Stimulated activated CD8-positive, alpha-beta memory T cell treated with anti-CD3 and anti-CD28 coated beads, Interleukin-2, amount 100 ng/mL, for 48 hours (primary cell): Measurements from ENCODE around the gene KCNIP1.

Source experiments
- DNase-seq, 2 donors: peaks; one replicate each; pipeline ENCODE4 v3.0.0-alpha.2; 2020; ENCODE audit warnings: low read depth in 2 of 2

Gene KCNIP1

DNA sequence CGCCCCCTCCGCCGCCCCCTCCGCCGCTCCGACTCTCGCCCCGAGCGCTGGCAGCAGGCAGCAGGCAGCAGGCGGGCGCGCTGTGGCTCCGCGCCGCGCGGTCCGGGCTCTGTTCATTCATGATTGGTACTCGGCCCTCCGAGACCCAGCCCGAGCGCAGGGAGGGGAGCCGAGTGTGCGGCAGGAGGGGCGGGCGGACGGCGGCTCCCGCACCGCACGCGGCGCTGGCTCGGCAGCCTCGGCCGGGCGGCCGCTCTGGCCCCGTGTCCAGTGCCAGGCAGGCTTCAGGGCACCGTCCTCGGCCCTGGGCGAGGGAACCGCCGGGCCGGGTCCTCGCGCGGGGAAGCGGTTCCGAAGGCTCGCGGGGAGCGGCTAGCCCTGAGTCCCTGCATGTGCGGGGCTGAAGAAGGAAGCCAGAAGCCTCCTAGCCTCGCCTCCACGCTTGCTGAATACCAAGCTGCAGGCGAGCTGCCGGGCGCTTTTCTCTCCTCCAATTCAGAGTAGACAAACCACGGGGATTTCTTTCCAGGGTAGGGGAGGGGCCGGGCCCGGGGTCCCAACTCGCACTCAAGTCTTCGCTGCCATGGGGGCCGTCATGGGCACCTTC, at the start of gene KCNIP1:
Gene KCNIP1 (plus strand): TSS at position 31 of the 607 bp plus-strand sequence.
- no peak for DNase-seq

- no peak for DNase-seq
Measured at GRCh38 chr5:170463426-170463825, 40.4 kb upstream of the KCNIP1 start.

GRCh38 chr5:170464280-170465127, 39.3 kb upstream of the KCNIP1 start:
- DNase-seq: no peak

GRCh38 chr5:170466553-170466952, 37.3 kb upstream of the KCNIP1 start:
- DNase-seq: no peak

DNA sequence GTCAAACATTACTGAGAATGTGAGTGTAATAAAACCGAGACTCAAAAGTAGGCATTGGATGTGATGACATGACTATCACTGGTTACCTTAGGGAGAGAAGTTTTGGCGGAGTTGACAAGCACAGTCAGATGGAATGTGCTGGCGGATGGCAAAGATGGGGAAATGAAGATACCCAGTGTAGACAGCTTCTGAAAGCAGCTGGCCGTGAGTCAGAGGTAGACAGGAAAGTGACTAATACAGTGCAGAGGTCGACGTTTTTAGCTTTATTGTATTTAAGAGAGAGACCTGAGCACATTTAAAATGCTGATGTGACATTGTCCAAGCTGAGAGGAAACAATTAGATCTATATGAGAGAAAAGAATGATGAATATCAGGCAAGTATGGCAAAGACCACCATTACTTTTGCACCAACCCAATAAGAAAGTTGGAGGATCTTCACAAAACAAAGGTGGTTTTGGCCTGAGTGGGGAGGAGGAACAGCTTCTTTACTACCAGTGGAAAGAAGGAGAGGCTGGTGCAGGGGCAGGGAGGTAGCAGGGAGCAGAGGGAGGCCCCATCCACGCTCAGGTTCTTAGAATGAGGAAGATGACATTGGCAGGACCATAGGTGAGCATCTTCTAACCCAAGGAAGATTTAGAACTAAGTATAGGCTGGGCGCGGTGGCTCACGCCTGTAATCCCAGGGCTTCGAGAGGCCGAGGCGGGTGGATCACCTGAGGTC, 36.7 kb upstream of the KCNIP1 start:
- peak in 1 of 2 donors; percentile 36 for DNase-seq

- no peak for DNase-seq
Measured at GRCh38 chr5:170468633-170469285, 35.1 kb upstream of the KCNIP1 start.

DNA sequence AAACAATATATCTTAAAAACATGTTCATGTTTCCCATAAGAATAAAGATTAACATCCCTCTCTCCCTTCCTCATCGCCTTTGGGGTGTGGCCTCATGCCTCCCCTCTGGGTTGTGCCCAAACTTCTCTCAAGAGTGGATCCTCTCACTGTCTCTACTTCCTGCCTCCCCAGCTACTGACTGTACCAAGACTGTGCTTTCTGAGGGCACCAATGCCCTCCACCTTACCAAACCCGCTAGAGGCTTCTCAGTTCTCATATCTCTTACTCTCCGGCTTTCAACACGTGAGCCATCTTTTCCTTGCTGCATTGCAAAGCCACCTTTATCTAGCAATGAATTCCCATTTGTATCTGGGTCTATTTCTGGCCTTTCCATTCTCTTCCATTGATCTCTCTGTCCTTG, 34.4 kb upstream of the KCNIP1 start:
- no peak for DNase-seq

DNA sequence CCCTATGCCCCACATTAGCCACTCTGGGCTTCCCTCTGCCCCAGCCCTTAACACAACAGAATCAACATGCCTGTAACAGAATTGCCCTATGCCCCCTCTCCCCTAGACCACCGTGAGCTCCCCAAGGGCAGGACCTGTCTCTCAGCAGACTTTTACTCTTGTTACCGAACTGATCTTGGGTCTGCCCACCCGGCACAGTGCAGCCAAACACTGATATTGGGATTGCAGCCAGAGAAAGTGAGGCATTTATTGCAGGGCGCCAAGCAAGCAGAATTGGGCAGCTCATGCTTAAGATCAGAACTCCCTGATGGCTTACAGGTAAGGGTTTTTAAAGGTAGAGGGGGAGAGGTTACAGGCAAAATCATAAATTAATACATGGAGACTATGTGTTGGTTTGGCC, 33.5 kb upstream of the KCNIP1 start:
- no peak for DNase-seq

DNA sequence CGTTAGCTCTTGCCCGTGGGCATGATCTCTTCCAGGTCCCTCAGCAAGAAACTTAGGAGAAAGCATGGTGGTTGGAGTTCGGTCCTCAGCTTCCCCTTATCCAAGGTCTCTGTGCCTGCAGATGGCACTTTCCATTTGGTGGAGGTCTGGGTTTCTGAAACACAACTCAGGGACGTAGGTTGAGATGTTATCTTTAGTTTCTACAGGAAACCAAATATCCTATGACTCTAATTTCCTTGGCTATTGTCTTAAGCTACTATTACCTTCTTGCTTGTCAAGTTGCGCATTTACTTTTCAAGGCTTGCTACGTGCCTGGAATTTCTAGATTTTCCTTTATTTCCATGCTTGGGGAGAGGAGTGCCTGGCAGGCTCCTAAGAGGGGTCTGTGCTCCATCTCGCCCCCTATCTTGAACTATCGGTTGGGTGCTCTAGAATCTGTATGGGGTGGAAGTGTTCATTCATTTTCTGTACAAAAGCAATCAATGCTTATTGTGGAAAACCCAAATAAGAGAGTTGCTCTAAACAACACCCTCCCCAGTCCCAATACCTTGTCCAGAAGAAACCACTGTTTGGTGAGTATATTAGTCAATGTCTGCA, 32.9 kb upstream of the KCNIP1 start:
- no peak for DNase-seq

- DNase-seq: no peak
Measured at GRCh38 chr5:170471551-170472178, 32.2 kb upstream of the KCNIP1 start.

DNA sequence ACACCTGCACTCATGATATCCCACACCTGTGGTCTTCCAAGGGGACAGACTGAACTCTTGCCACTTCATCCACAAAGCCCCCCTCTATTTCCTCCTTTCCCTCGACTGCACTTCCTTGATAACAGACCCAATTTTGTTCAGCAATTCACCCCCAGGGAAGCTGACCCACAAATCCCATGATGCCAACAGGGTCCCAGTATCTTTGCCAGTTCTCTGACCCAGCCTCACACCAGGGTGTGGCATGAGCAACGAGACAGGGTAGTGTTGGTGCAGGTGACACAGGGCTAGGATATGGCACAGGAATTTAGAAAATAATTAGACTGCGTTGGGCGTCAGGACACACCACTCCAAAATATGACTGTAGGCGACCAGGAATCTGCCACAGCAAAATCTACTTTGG, 30.2 kb upstream of the KCNIP1 start:
- DNase-seq: no peak

DNA sequence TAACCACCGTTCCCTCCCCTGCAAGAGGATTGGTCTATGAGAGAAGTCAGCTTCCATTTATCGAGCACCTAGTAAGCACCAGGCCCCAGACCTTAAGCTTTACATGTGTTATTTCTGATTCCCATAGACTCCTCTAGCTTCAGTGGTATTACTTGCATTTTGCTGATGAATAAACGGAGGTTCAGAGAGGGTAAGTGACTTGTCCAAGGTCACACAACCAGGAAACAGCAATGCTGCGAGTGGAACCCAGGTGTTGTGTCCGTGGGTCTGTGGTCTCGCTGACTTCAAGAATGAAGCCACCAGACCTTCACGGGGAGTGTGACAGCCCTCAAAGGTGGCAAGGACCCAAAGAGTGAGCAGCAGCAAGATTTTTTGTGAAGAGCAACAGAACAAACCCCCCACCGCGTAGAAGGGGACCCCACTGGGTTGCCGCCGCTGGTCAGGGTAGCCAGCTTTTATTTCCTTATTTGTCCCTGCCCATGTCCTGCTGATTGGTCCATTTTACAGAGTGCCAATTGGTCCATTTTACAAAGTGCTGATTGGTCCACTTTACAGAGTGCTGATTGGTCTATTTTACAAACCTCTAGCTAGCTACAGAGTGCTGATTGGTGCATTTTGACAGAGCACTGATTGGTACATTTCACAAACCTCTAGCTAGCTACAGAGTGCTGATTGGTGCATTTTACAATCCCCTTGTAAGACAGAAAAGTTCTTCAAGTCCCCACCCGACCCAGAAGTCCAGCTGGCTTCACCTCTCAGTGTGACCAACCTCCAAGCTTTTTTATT, 29.1 kb upstream of the KCNIP1 start:
- DNase-seq: no peak

DNA sequence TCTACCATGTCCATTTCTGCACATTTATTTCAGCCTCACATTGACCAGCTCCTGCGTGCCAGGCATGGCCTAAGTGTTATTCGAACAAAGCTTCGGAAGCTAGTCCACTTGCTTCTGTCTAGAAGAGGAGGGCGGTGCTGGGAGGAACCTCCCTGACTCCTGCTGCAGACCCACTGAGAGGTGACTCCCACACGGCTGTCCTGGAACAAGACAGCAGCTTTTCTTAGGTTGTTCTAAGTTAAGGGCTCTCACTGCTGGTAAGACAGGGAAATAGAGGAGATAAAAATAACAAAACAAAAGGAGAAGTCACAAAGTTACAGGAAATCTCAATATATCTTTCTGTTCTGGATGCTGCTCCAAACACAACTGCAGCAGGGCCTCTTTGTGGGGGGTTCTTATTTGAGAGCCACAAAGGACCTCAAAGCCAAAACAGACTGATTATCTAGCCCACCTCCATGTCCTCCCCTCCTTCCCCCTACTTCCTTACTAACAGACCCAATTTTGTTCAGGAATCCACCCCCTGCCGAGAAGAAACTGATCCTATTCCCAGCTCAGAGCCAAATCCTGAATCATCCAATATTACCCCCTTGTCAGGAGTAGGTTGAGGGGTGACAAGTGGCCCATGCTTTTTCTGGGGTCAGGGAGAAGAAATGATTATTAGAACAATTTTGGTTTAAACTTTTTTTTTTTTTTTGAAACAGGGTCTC, 28.4 kb upstream of the KCNIP1 start:
- no peak for DNase-seq

- DNase-seq: no peak
Measured at GRCh38 chr5:170476704-170477103, 27.1 kb upstream of the KCNIP1 start.

DNA sequence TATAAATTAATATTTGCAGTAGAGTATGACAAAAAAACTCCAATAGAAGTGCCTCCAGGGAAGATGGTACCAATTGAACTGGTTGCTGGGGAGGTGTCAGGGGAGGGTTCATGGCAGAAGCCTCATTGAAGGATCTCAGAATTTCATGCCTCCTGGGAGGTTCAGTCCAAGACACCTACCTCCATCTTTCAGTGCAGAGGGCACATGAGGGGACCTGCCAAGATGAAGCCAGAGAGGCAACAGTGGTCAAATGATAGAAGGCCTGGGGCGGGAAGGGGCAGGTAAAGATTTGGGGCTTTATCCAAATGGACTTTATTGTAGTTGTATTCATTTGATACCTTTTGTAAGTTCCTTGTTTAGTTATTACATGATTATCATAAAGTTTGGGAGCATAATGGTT, 25.9 kb upstream of the KCNIP1 start:
- no peak for DNase-seq

- no peak for DNase-seq
Measured at GRCh38 chr5:170478306-170478705, 25.5 kb upstream of the KCNIP1 start.

- DNase-seq: no peak
Measured at GRCh38 chr5:170479484-170479883, 24.3 kb upstream of the KCNIP1 start.

DNA sequence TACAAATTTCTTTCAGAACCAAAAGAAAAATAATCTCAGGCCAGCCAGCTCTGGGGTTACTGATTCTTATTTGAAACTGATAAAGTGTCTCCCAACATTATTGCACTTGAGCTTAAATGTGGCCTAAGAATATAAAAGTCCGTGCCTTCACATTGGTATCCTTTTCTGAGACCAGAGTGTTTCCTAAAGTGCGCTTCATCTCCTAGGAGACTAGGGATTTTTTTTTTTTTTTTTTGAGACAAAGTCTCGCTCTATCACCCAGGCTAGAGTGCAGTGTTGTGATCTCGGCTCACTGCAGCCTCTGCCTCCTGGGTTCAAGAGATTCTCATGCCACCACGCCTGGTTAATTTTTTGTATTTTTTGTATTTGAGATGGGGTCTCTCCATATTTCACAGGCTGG, 23.6 kb upstream of the KCNIP1 start:
- DNase-seq: no peak

DNA sequence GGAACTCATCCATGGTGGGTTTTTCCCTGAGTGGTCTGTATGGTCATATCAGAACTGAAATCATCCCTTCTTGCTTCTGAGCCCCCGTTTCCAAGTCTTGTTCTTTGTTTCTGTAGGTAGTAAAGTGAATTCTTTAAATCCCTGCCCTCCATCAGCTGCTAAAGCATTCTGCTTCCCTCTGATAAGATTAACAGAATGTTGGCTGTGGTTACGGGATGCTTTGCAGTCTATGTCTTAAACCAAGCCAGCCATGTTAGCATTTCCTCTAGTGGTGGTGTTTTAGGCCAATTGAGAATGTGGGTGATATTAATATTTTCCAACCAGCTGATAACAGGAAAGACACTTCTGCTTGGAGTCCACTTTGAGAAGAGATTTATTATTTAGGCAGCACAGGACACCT, 22.0 kb upstream of the KCNIP1 start:
- no peak for DNase-seq

DNA sequence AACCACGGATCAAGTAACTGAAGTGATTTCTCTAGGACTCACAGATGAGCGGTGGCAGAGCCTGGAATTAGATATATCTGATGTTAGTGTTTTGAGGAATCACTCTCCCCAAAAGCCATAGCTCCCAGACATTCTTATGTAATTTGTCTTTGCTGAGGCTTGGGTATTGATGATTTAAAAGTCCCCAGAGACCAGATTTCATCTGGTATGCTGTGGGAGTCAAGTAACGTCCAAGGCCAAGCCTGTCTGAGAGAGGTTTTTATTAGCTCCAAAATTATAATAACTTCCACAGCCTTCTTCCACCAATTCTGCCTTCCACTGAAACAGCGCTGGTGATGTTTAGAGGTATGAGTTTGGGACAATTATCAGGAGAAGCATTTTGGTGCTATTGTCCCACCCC, 21.3 kb upstream of the KCNIP1 start:
- no peak for DNase-seq
